WTC11 (cell line): ENCODE results near the gene FAM53B. TPM values are rescaled to one million over a fixed set of nuclear protein-coding genes. Genes with fewer than 3 reads are reported as not detected.

Source experiments
- ATAC-seq: fragments of 200-7000 bp; cut with Tn5 transposase; 2 replicates; pipeline ENCODE4 v1.10.0; 2021; ENCODE audit warnings: mild to moderate bottlenecking, moderate library complexity
- CTCF ChIA-PET: fragments of 300-600 bp; sonication (Branson Sonifier 250); formaldehyde crosslinking; loops from one replicate; lab custom pipeline; 2021; ENCODE audit warnings: antibody characterized with exemption; lab: Charles Lee
- POLR2A ChIA-PET: fragments of 350-600 bp; sonication (Branson Sonifier 250); formaldehyde crosslinking; loops from one replicate; lab custom pipeline; 2021; ENCODE audit warnings: antibody characterized with exemption; lab: Charles Lee
- DNase-seq: peaks from one replicate; pipeline ENCODE4 v3.0.0; 2021; ENCODE audit warnings: low spot score
- H3K27ac Mint-ChIP-seq: 2 replicates; pipeline ENCODE4 v1.8.0; 2021; ENCODE audit warnings: mixed read lengths
- H3K27me3 Mint-ChIP-seq: 2 replicates; pipeline ENCODE4 v1.8.0; 2021; ENCODE audit warnings: low read depth, mild to moderate bottlenecking, moderate library complexity, mixed read lengths
- H3K36me3 Mint-ChIP-seq: 2 replicates; pipeline ENCODE4 v1.8.0; 2021; ENCODE audit warnings: mixed read lengths
- H3K4me1 Mint-ChIP-seq: 2 replicates; pipeline ENCODE4 v1.8.0; 2022; ENCODE audit warnings: mixed read lengths
- H3K4me3 Mint-ChIP-seq: 2 replicates; pipeline ENCODE4 v1.8.0; 2021; ENCODE audit warnings: mild to moderate bottlenecking, moderate library complexity, mixed read lengths
- H3K9me3 Mint-ChIP-seq: 2 replicates; pipeline ENCODE4 v1.8.0; 2021; ENCODE audit warnings: mixed read lengths
- FOXK1 ChIP-seq: sonication (generic); formaldehyde crosslinking; IDR thresholded peaks from 2 replicates; pipeline ENCODE4 v1.8.0; 2022; ENCODE audit warnings: mild to moderate bottlenecking, moderate library complexity, missing genetic modification reagents
- FOXP1 ChIP-seq: sonication (generic); formaldehyde crosslinking; IDR thresholded peaks from 2 replicates; pipeline ENCODE4 v1.8.0; 2022; ENCODE audit warnings: missing genetic modification reagents, mild to moderate bottlenecking, moderate library complexity, borderline replicate concordance
- JUN ChIP-seq: sonication (generic); formaldehyde crosslinking; IDR thresholded peaks from 2 replicates; pipeline ENCODE4 v1.8.0; 2023; ENCODE audit warnings: mild to moderate bottlenecking, missing genetic modification reagents
- NR1H2 ChIP-seq: sonication (generic); formaldehyde crosslinking; IDR thresholded peaks from 2 replicates; pipeline ENCODE4 v1.9.0; 2021; ENCODE audit warnings: mild to moderate bottlenecking, moderate library complexity, missing genetic modification reagents
- OVOL2 ChIP-seq: fragments of 250-450 bp; sonication (Bioruptor Pico); IDR thresholded peaks from 2 replicates; pipeline ENCODE4 v1.9.0; 2021; ENCODE audit warnings: mild to moderate bottlenecking, borderline replicate concordance
- ZNF232 ChIP-seq: sonication (generic); formaldehyde crosslinking; IDR thresholded peaks from 2 replicates; pipeline ENCODE4 v1.8.0; 2022; ENCODE audit warnings: mild to moderate bottlenecking, missing genetic modification reagents
- total RNA-seq: library from RNA; stranded (reverse); gene quantifications from 3 replicates; pipeline ENCODE4 v1.2.3, GENCODE V29; 2021
- TF ChIP-seq, protein P1 (sequence below): sonication (generic); formaldehyde crosslinking; IDR thresholded peaks from 2 replicates; pipeline ENCODE4 v1.8.0; 2023; ENCODE audit warnings: missing genetic modification reagents, mild to moderate bottlenecking, borderline replicate concordance
- TF ChIP-seq, protein P2 (sequence below): sonication (generic); formaldehyde crosslinking; IDR thresholded peaks from 2 replicates; pipeline ENCODE4 v1.8.1; 2023; ENCODE audit warnings: mild to moderate bottlenecking, moderate library complexity, missing genetic modification reagents
- TF ChIP-seq, protein P3 (sequence below): sonication (generic); formaldehyde crosslinking; IDR thresholded peaks from 2 replicates; pipeline ENCODE4 v1.8.0; 2022; ENCODE audit warnings: mild to moderate bottlenecking, missing genetic modification reagents
- TF ChIP-seq, protein P4 (sequence below): sonication (generic); formaldehyde crosslinking; IDR thresholded peaks from 2 replicates; pipeline ENCODE4 v1.8.1; 2023; ENCODE audit warnings: mild to moderate bottlenecking, missing genetic modification reagents

The FAM53B gene
- total RNA-seq, 1 experiment from 2014 or later: 21.3 TPM

DNA sequence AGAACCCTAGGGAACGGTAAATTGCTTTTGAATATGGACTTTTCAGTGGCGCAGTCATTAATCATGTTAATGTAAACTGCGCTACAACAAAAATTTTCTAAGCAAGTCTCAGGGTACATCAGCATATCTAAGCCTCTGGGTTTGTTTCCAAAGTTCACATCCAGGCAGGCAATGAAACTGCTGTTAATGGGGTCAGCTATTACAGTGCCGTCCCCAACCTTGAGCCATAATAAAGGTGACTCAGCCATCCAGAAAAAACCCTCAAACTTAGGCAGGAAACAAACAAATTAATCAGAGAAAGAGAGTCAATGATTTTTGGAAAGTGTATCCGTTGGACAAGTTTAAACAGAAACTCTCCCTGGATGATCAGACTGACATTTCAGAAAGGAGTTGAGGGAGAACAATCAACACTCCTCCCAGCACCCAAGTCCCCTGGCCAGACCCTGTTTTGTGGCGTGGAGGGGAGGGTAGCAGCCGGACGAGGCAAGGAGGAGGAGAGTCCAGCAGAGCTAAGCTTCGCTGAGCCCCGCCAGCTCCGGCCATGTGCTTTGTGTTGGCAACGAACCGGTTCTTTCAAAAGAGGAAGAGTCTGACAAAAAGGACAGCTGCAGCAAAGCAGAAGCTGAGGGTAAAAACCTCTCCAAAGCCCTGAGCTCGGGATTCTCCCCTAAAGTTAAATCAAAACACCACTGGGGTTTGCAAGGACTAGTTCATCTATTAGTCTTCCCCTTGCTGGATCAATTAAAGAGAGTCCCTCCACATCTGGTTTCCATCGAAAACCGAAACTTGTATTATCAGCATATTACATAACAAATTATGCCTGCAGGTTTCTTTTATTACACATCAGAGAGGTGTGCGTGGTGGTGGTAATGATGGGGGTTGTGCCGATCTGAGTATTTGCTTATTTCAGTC is 3.6 kb downstream of the FAM53B start:
- ATAC-seq: no peak
- CTCF ChIA-PET: interaction anchor here (0.5 to 4.9 kb wide), 60 partner anchors 8 to 1806 kb away, joined by 3 to 57 read pairs (median 6); partner anchors contain the start of genes EEF1AKMT2, LHPP and OAT

DNA sequence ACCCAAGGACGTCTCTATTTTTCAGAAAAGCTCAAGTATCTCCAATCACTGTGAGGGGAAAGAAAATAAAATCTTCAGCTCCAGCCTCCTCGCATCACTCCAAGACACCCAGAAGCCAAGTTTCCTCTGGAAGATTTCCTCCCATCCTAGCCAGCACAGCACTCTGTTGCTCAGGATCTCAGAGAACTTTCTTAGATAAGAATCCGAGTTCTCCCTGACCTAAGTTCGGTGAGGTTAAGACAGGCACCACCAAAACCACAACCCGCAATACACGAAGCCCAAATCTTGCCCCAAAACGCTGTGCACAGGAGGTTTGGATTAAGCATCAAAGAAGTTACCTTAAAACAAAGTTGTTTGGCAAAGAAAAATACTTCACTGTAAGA is 4.2 kb downstream of the FAM53B start:
- no peak for TF ChIP-seq OVOL2 (CRISPR knock-in tag)
- TF ChIP-seq, protein P1, sequence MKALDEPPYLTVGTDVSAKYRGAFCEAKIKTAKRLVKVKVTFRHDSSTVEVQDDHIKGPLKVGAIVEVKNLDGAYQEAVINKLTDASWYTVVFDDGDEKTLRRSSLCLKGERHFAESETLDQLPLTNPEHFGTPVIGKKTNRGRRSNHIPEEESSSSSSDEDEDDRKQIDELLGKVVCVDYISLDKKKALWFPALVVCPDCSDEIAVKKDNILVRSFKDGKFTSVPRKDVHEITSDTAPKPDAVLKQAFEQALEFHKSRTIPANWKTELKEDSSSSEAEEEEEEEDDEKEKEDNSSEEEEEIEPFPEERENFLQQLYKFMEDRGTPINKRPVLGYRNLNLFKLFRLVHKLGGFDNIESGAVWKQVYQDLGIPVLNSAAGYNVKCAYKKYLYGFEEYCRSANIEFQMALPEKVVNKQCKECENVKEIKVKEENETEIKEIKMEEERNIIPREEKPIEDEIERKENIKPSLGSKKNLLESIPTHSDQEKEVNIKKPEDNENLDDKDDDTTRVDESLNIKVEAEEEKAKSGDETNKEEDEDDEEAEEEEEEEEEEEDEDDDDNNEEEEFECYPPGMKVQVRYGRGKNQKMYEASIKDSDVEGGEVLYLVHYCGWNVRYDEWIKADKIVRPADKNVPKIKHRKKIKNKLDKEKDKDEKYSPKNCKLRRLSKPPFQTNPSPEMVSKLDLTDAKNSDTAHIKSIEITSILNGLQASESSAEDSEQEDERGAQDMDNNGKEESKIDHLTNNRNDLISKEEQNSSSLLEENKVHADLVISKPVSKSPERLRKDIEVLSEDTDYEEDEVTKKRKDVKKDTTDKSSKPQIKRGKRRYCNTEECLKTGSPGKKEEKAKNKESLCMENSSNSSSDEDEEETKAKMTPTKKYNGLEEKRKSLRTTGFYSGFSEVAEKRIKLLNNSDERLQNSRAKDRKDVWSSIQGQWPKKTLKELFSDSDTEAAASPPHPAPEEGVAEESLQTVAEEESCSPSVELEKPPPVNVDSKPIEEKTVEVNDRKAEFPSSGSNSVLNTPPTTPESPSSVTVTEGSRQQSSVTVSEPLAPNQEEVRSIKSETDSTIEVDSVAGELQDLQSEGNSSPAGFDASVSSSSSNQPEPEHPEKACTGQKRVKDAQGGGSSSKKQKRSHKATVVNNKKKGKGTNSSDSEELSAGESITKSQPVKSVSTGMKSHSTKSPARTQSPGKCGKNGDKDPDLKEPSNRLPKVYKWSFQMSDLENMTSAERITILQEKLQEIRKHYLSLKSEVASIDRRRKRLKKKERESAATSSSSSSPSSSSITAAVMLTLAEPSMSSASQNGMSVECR (CRISPR knock-in tag): no peak
- TF ChIP-seq, protein P2, sequence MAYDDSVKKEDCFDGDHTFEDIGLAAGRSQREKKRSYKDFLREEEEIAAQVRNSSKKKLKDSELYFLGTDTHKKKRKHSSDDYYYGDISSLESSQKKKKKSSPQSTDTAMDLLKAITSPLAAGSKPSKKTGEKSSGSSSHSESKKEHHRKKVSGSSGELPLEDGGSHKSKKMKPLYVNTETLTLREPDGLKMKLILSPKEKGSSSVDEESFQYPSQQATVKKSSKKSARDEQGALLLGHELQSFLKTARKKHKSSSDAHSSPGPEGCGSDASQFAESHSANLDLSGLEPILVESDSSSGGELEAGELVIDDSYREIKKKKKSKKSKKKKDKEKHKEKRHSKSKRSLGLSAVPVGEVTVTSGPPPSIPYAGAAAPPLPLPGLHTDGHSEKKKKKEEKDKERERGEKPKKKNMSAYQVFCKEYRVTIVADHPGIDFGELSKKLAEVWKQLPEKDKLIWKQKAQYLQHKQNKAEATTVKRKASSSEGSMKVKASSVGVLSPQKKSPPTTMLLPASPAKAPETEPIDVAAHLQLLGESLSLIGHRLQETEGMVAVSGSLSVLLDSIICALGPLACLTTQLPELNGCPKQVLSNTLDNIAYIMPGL: no peak
- TF ChIP-seq ZNF232 (CRISPR knock-in tag): no peak
- TF ChIP-seq JUN (CRISPR knock-in tag): no peak
- TF ChIP-seq FOXP1 (CRISPR knock-in tag): no peak
- peak overlapping the region; percentile 32 for H3K4me3 Mint-ChIP-seq
- peaks cover 68% of the 10 kb centered on the region for H3K4me1 Mint-ChIP-seq
- no peaks in the 10 kb centered on the region for H3K9me3 Mint-ChIP-seq
- POLR2A ChIA-PET: no interaction called here
- peaks cover 19% of the 10 kb centered on the region for H3K27me3 Mint-ChIP-seq
- H3K36me3 Mint-ChIP-seq: no peaks in the 10 kb centered on the region
- no peak for DNase-seq
- CTCF ChIA-PET: interaction anchor here (1.4 to 4.9 kb wide), 11 partner anchors 21 to 209 kb away, joined by 5 to 57 read pairs (median 20); no protein-coding TSS in a partner anchor
- H3K27ac Mint-ChIP-seq: peak overlapping the region; percentile 24
- no peak for ATAC-seq

More for the DNA sequence above, 3.6 kb downstream of the FAM53B start:
- Mint-ChIP-seq H3K36me3 (no peaks in the 10 kb centered on the region), H3K4me1 (peaks cover 75% of the 10 kb centered on the region), H3K4me3 (peak overlapping the region; percentile 50), H3K27me3 (peaks cover 19% of the 10 kb centered on the region), H3K9me3 (no peaks in the 10 kb centered on the region), H3K27ac (peak overlapping the region; percentile 24)
- 0 out of 2 replicates have a peak, but pooled peaks have one; percentile 16 for TF ChIP-seq FOXK1 (CRISPR knock-in tag)
- no peak for TF ChIP-seq NR1H2 (CRISPR knock-in tag)
- TF ChIP-seq, protein P3, sequence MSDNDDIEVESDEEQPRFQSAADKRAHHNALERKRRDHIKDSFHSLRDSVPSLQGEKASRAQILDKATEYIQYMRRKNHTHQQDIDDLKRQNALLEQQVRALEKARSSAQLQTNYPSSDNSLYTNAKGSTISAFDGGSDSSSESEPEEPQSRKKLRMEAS (CRISPR knock-in tag): peak; percentile 58; the same call in 1 of the 2 replicates
- no peak for DNase-seq
- POLR2A ChIA-PET: interaction anchor here (0.8 to 1.2 kb wide), 2 partner anchors 64 to 321 kb away, joined by 3 to 4 read pairs; no protein-coding TSS in a partner anchor

DNA sequence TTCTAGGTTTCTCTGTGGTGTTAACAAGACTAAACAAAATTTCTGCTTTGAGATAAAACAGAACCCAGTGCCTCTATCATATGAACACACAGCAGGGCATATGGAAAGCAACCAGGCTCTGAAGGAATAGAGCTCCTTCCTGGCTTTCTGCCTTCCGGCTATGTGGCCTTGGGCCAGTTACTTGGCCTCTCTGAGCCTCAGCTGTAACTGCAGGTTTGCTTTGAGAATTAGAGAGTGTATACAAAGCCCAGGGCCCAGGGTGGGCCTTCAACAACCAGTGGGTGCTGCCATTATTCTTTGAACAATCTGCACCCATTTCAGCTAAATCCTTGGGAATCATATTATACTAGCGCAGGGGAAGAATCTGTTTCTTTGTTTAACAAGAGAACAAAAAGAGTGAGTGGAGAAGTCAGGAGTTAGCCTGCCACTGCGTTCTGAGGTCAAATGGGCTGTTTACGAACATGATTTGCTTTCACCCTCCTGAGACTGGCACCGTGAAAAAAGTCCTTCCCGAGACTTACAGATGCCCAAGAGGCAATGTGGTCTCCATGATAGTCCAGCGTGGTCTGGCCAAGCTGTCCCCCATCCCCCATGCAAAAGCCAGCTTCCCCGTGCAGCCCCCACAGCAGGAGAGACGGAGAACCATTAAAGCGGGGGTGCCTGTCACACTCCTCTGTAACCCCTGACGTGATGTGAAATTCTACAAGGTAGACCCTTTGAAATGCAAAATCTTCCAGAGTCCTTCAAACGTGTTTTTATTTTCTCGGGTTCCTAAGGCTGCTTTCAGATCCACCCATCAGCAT is 4.9 kb downstream of the FAM53B start:
- TF ChIP-seq, protein P4, sequence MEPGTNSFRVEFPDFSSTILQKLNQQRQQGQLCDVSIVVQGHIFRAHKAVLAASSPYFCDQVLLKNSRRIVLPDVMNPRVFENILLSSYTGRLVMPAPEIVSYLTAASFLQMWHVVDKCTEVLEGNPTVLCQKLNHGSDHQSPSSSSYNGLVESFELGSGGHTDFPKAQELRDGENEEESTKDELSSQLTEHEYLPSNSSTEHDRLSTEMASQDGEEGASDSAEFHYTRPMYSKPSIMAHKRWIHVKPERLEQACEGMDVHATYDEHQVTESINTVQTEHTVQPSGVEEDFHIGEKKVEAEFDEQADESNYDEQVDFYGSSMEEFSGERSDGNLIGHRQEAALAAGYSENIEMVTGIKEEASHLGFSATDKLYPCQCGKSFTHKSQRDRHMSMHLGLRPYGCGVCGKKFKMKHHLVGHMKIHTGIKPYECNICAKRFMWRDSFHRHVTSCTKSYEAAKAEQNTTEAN: no peak
- Mint-ChIP-seq H3K9me3 (no peaks in the 10 kb centered on the region), H3K4me1 (peaks cover 65% of the 10 kb centered on the region), H3K36me3 (no peaks in the 10 kb centered on the region), H3K27ac (peak overlapping the region; percentile 24), H3K27me3 (peaks cover 19% of the 10 kb centered on the region), H3K4me3 (peak overlapping the region; percentile 32)
- CTCF ChIA-PET: interaction anchor here (1.0 to 4.9 kb wide), 13 partner anchors 20 to 208 kb away, joined by 3 to 57 read pairs (median 14); no protein-coding TSS in a partner anchor
- DNase-seq (no peak), ATAC-seq (no peak)
- POLR2A ChIA-PET: no interaction called here
